H9 (cell line): ENCODE data around the gene SLC49A4. TPM values are rescaled to one million over a fixed set of nuclear protein-coding genes. Genes with fewer than 3 reads are reported as not detected.

Experiments used
- DNase-seq: peaks from one replicate; pipeline ENCODE4 v3.0.0-alpha.2; 2017
- H2AFZ ChIP-seq: one replicate; pipeline ENCODE4 v1.6.1; 2013; ENCODE audit warnings: mild to moderate bottlenecking, low read length, control low read depth, moderate library complexity
- H2AK5ac ChIP-seq: 2 replicates; pipeline ENCODE4 v1.6.1; 2013; ENCODE audit warnings: low read length, control low read depth, mixed read lengths; ENCODE audit not compliant: insufficient read length
- H2BK120ac ChIP-seq: one replicate; pipeline ENCODE4 v1.6.1; 2013; ENCODE audit warnings: low read depth, mild to moderate bottlenecking, low read length, control low read depth, inconsistent platforms; ENCODE audit not compliant: poor library complexity, severe bottlenecking
- H2BK12ac ChIP-seq: 2 replicates; pipeline ENCODE4 v1.6.1; 2013; ENCODE audit warnings: low read length, control low read depth, mixed read lengths, low read depth; ENCODE audit not compliant: insufficient read length
- H2BK15ac ChIP-seq: 2 replicates; pipeline ENCODE4 v1.6.1; 2013; ENCODE audit warnings: low read depth, low read length, control low read depth
- H2BK20ac ChIP-seq: one replicate; pipeline ENCODE4 v1.6.1; 2013; ENCODE audit warnings: low read depth, mild to moderate bottlenecking, low read length, control low read depth, inconsistent platforms; ENCODE audit not compliant: poor library complexity, severe bottlenecking
- H2BK5ac ChIP-seq: 2 replicates; pipeline ENCODE4 v1.6.1; 2013; ENCODE audit warnings: low read length, control low read depth, mixed read lengths; ENCODE audit not compliant: insufficient read length
- H3K14ac ChIP-seq: 2 replicates; pipeline ENCODE4 v1.6.1; 2013; ENCODE audit warnings: low read length, control low read depth; ENCODE audit not compliant: insufficient read depth
- H3K18ac ChIP-seq: 2 replicates; pipeline ENCODE4 v1.6.1; 2013; ENCODE audit warnings: low read depth, mild to moderate bottlenecking, mixed read lengths, low read length, control low read depth; ENCODE audit not compliant: insufficient read length
- H3K23ac ChIP-seq: 2 replicates; pipeline ENCODE4 v1.6.1; 2013; ENCODE audit warnings: low read length, control low read depth, mixed read lengths, low read depth; ENCODE audit not compliant: insufficient read length
- H3K23me2 ChIP-seq: 2 replicates; pipeline ENCODE4 v1.6.1; 2013; ENCODE audit warnings: low read depth, mild to moderate bottlenecking, mixed read lengths, low read length, control low read depth; ENCODE audit not compliant: insufficient read length, poor library complexity, severe bottlenecking
- H3K27ac ChIP-seq: 2 replicates; pipeline ENCODE4 v1.5.1; 2013; ENCODE audit warnings: low read length, control low read depth, mixed read lengths, low read depth; ENCODE audit not compliant: insufficient read length
- H3K27me3 ChIP-seq: 2 replicates; pipeline ENCODE4 v1.6.1; 2013; ENCODE audit warnings: low read length, control low read depth, inconsistent platforms; ENCODE audit not compliant: insufficient read depth
- H3K4ac ChIP-seq: 2 replicates; pipeline ENCODE4 v1.6.1; 2013; ENCODE audit warnings: low read depth, mild to moderate bottlenecking, control low read depth, inconsistent platforms, low read length, moderate library complexity
- H3K4me1 ChIP-seq: 2 replicates; pipeline ENCODE4 v1.6.1; 2013; ENCODE audit warnings: low read length, control low read depth, inconsistent platforms; ENCODE audit not compliant: insufficient read depth
- H3K4me2 ChIP-seq: 2 replicates; pipeline ENCODE4 v1.6.1; 2013; ENCODE audit warnings: low read length, control low read depth, mixed read lengths; ENCODE audit not compliant: insufficient read length, insufficient read depth
- H3K56ac ChIP-seq: 2 replicates; pipeline ENCODE4 v1.6.1; 2013; ENCODE audit warnings: low read depth, mild to moderate bottlenecking, mixed read lengths, low read length, control low read depth; ENCODE audit not compliant: insufficient read length
- H3K79me1 ChIP-seq: 2 replicates; pipeline ENCODE4 v1.6.1; 2013; ENCODE audit warnings: low read depth, mild to moderate bottlenecking, moderate library complexity, low read length, control low read depth, inconsistent platforms; ENCODE audit not compliant: insufficient read depth, poor library complexity, severe bottlenecking
- H3K79me2 ChIP-seq: 2 replicates; pipeline ENCODE4 v1.6.1; 2013; ENCODE audit warnings: low read length, control low read depth, inconsistent platforms; ENCODE audit not compliant: insufficient read depth
- H3K9ac ChIP-seq: 2 replicates; pipeline ENCODE4 v1.6.1; 2013; ENCODE audit warnings: low read length, control low read depth, mixed read lengths; ENCODE audit not compliant: insufficient read length; ENCODE audit errors: extremely low read depth
- H3K9me3 ChIP-seq: one replicate; pipeline ENCODE4 v1.6.1; 2013; ENCODE audit warnings: low read depth, low read length, inconsistent platforms; ENCODE audit not compliant: control insufficient read depth
- H3T11ph ChIP-seq: one replicate; pipeline ENCODE4 v1.6.1; 2013; ENCODE audit warnings: mild to moderate bottlenecking, low read length, control low read depth, inconsistent platforms
- H4K20me1 ChIP-seq: one replicate; pipeline ENCODE4 v1.6.1; 2013; ENCODE audit not compliant: control insufficient read depth, insufficient read length, insufficient read depth
- H4K5ac ChIP-seq: 2 replicates; pipeline ENCODE4 v1.6.1; 2013; ENCODE audit warnings: low read depth, mild to moderate bottlenecking, mixed read lengths, low read length, control low read depth; ENCODE audit not compliant: insufficient read length
- H4K8ac ChIP-seq: replicated peaks from 2 replicates; pipeline ENCODE4 v1.6.1; 2013; ENCODE audit warnings: low read length, control low read depth, mixed read lengths, low read depth; ENCODE audit not compliant: insufficient read length
- H4K91ac ChIP-seq: 2 replicates; pipeline ENCODE4 v1.6.1; 2013; ENCODE audit warnings: low read depth, mild to moderate bottlenecking, moderate library complexity, mixed read lengths, low read length, control low read depth; ENCODE audit not compliant: insufficient read length
- H3K27ac Mint-ChIP-seq, 3 experiments: 2 replicates in 2 of 3; 3 replicates in 1 of 3; pipeline ENCODE4 v1.8.0; 2020 to 2021; ENCODE audit warnings: mixed read lengths in 3 of 3, mild to moderate bottlenecking in 1 of 3, moderate library complexity in 1 of 3
- H3K27me3 Mint-ChIP-seq: 2 replicates; pipeline ENCODE4 v1.8.0; 2021; ENCODE audit warnings: low read depth, mild to moderate bottlenecking, moderate library complexity, mixed read lengths
- H3K36me3 Mint-ChIP-seq, 3 experiments: 2 replicates in 2 of 3; 3 replicates in 1 of 3; pipeline ENCODE4 v1.8.0; 2020 to 2021; ENCODE audit warnings: low read depth in 3 of 3, mixed read lengths in 3 of 3; ENCODE audit not compliant: insufficient read depth in 1 of 3
- H3K4me1 Mint-ChIP-seq, 2 experiments: 2 replicates each; pipeline ENCODE4 v1.8.0; 2020; ENCODE audit warnings: mixed read lengths in 2 of 2
- H3K4me3 Mint-ChIP-seq, 2 experiments: 2 replicates in 1 of 2; 3 replicates in 1 of 2; pipeline ENCODE4 v1.8.0; 2020 to 2021; ENCODE audit warnings: mild to moderate bottlenecking in 2 of 2, mixed read lengths in 2 of 2, moderate library complexity in 1 of 2
- H3K9me3 Mint-ChIP-seq, 2 experiments: 2 replicates in 1 of 2; 3 replicates in 1 of 2; pipeline ENCODE4 v1.8.0; 2020; ENCODE audit warnings: mild to moderate bottlenecking in 2 of 2, mixed read lengths in 2 of 2, moderate library complexity in 1 of 2
- WGBS: extraction: QIAGEN DNeasy Blood & Tissue Kit; methylation state at CpG from one replicate; pipeline ENCODE4 v1.1.7; 2013; ENCODE audit warnings: missing lambda C conversion rate, low lambda C conversion rate, mixed read lengths; ENCODE audit not compliant: insufficient read length; ENCODE audit errors: extremely low coverage; 5-methylcytosine and 5-hydroxymethylcytosine counted together
- total RNA-seq: library from RNA; stranded (reverse); gene quantifications from 2 replicates; pipeline ENCODE4 v1.2.1, GENCODE V29; 2021
- TF ChIP-seq, protein P1 (sequence below): fragments of 200-600 bp; sonication (generic); conservative IDR thresholded peaks from 3 replicates; pipeline ENCODE4 v1.8.0; 2021; ENCODE audit warnings: antibody characterized with exemption, mild to moderate bottlenecking

SLC49A4 gene
- total RNA-seq, 1 experiment from 2014 or later, result 10.7 TPM

DNA sequence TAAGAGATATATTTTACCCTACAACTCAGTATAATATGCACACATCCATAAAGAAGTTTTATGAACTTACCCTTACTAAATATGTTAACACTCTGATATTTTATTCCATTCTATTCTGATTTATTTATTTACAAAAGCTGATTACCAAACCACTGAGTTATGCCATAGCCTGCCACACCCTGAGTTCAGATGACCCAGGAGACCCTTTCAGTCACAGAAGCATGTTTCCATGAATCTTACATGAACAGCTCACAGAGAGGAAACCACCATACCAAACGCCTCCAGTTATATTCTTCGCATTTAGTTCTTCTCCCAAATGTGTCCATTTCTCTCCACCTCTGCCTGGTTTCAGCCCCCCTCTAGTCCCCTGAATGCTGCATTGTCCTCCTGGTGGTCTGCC is 129.2 kb downstream of the SLC49A4 start:
- H4K20me1 ChIP-seq, result no peaks in the 10 kb centered on the region
- H3K56ac ChIP-seq, result no peak overlapping the region
- H2BK5ac ChIP-seq, result no peak overlapping the region
- H3K18ac ChIP-seq, result no peak overlapping the region
- TF ChIP-seq, protein P1, sequence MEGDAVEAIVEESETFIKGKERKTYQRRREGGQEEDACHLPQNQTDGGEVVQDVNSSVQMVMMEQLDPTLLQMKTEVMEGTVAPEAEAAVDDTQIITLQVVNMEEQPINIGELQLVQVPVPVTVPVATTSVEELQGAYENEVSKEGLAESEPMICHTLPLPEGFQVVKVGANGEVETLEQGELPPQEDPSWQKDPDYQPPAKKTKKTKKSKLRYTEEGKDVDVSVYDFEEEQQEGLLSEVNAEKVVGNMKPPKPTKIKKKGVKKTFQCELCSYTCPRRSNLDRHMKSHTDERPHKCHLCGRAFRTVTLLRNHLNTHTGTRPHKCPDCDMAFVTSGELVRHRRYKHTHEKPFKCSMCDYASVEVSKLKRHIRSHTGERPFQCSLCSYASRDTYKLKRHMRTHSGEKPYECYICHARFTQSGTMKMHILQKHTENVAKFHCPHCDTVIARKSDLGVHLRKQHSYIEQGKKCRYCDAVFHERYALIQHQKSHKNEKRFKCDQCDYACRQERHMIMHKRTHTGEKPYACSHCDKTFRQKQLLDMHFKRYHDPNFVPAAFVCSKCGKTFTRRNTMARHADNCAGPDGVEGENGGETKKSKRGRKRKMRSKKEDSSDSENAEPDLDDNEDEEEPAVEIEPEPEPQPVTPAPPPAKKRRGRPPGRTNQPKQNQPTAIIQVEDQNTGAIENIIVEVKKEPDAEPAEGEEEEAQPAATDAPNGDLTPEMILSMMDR, result no peak
- H4K5ac ChIP-seq, result no peak overlapping the region
- no CpG with 5 or more reads among the region's 2 CpGs for WGBS
- H3K9me3 Mint-ChIP-seq, result no peaks in the 10 kb centered on the region
- H2BK20ac ChIP-seq, result no peak overlapping the region
- H2AK5ac ChIP-seq, result no peak overlapping the region
- H3K9ac ChIP-seq, result no peak overlapping the region
- no peak overlapping the region for H2BK120ac ChIP-seq
- H3K36me3 Mint-ChIP-seq, result no peaks in the 10 kb centered on the region
- H3K27ac ChIP-seq, result no peak overlapping the region
- H3K23ac ChIP-seq, result no peak overlapping the region
- peaks cover 2% of the 10 kb centered on the region in 2 experiments; a peak in 2 of 4 replicates for H3K4me1 Mint-ChIP-seq
- H3K14ac ChIP-seq, result no peak overlapping the region
- H3K4me3 Mint-ChIP-seq, result no peak overlapping the region
- no peaks in the 10 kb centered on the region for H3K9me3 ChIP-seq
- DNase-seq, result no peak
- H3T11ph ChIP-seq, result no peak overlapping the region
- H2BK15ac ChIP-seq, result no peak overlapping the region
- H4K8ac ChIP-seq, result no peak overlapping the region
- H4K91ac ChIP-seq, result no peak overlapping the region
- H3K4me2 ChIP-seq, result no peak overlapping the region
- no peak overlapping the region for H3K4ac ChIP-seq
- peaks cover 4% of the 10 kb centered on the region for H3K23me2 ChIP-seq
- H3K27me3 Mint-ChIP-seq, result peaks cover 17% of the 10 kb centered on the region
- H2BK12ac ChIP-seq, result no peak overlapping the region
- peaks cover 8% of the 10 kb centered on the region; the same call in 1 of the 2 replicates for H3K27me3 ChIP-seq
- no peaks in the 10 kb centered on the region for H3K79me2 ChIP-seq
- H2AFZ ChIP-seq, result no peak overlapping the region
- H3K79me1 ChIP-seq, result no peaks in the 10 kb centered on the region
- no peak overlapping the region for H3K27ac Mint-ChIP-seq
- no peaks in the 10 kb centered on the region for H3K4me1 ChIP-seq
